GM19468 (cell line): ENCODE data around the gene UBE2E1.

ENCODE experiments used
- ATAC-seq: cut with Tn5 transposase; IDR thresholded peaks from one replicate; pipeline ENCODE4 v1.9.1; 2021; ENCODE audit warnings: mild to moderate bottlenecking, moderate library complexity, moderate number of reproducible peaks; ENCODE audit not compliant: unreplicated experiment; ENCODE audit errors: extremely low read depth

The UBE2E1 gene

GRCh38 chr3:23938688-23939087 lies 132.9 kb downstream of the UBE2E1 start:
- no peak for ATAC-seq

GRCh38 chr3:23940775-23941174 lies 135.0 kb downstream of the UBE2E1 start:
- ATAC-seq, result no peak
